HFFc6 (cell line): ENCODE results near the gene CALML5. TPM values are rescaled to one million over a fixed set of nuclear protein-coding genes. Genes with fewer than 3 reads are reported as not detected.

Experiments
- DNase-seq: peaks from one replicate; pipeline ENCODE4 v3.0.0-alpha.2; 2018
- H3K27ac Mint-ChIP-seq: 2 replicates; pipeline ENCODE4 v1.8.0; 2020; ENCODE audit warnings: mild to moderate bottlenecking, mixed read lengths
- H3K27me3 Mint-ChIP-seq: 2 replicates; pipeline ENCODE4 v1.8.0; 2021; ENCODE audit warnings: mild to moderate bottlenecking, moderate library complexity, mixed read lengths; ENCODE audit not compliant: insufficient read depth
- H3K36me3 Mint-ChIP-seq: 2 replicates; pipeline ENCODE4 v1.8.0; 2021; ENCODE audit warnings: low read depth, mixed read lengths
- H3K4me1 Mint-ChIP-seq: 2 replicates; pipeline ENCODE4 v1.8.0; 2020; ENCODE audit warnings: low read depth, mixed read lengths
- H3K4me3 Mint-ChIP-seq: 2 replicates; pipeline ENCODE4 v1.8.0; 2020; ENCODE audit warnings: mild to moderate bottlenecking, moderate library complexity, mixed read lengths
- H3K9me3 Mint-ChIP-seq: 2 replicates; pipeline ENCODE4 v1.8.0; 2020; ENCODE audit warnings: mild to moderate bottlenecking, mixed read lengths
- total RNA-seq, 6 experiments: library from RNA; stranded (reverse); fragmentation: NEBNext Ultra II Directional; extraction: Animal tissue kit (Norgen Biotek cat#: 25700); gene quantifications; 2 replicates in 1 of 6; 3 replicates in 5 of 6; pipeline ENCODE4 v1.2.3, GENCODE V29; 2021
- TF ChIP-seq, protein P1 (sequence below): fragments of 200-600 bp; sonication (generic); IDR thresholded peaks from 2 replicates; pipeline ENCODE4 v1.5.0; 2021; ENCODE audit warnings: antibody characterized with exemption, mild to moderate bottlenecking

Gene CALML5
- total RNA-seq, 6 experiments from 2014 or later = not detected

DNA sequence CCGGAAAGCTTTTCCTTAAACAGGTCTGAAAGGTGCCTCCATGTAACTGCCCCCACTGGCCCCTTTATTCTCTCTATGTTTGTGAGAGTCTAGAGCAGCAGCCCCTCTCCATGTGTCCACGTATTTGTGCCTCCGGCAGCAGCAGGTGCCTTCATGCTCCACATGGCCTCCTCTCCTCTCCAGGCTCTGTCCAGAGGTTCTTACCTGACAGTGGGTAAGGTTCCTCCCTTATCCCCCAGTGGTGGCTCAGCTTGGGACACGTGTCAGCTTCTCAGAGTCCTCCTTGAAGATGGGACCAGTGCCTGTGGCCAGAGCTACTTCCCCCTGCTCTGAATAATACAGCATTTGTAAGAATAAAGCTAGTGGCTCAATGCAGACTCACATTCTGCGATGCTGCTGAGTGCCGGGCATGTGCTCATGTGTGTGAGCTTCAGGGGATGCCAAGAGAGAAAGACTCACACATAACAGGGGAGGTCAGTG lies 33.3 kb upstream of the CALML5 start:
- no peak overlapping the region for H3K27ac Mint-ChIP-seq
- H3K4me3 Mint-ChIP-seq = no peak overlapping the region
- DNase-seq = no peak
- H3K9me3 Mint-ChIP-seq = no peaks in the 10 kb centered on the region
- no peaks in the 10 kb centered on the region for H3K36me3 Mint-ChIP-seq
- H3K27me3 Mint-ChIP-seq = peaks cover 9% of the 10 kb centered on the region
- TF ChIP-seq, protein P1, sequence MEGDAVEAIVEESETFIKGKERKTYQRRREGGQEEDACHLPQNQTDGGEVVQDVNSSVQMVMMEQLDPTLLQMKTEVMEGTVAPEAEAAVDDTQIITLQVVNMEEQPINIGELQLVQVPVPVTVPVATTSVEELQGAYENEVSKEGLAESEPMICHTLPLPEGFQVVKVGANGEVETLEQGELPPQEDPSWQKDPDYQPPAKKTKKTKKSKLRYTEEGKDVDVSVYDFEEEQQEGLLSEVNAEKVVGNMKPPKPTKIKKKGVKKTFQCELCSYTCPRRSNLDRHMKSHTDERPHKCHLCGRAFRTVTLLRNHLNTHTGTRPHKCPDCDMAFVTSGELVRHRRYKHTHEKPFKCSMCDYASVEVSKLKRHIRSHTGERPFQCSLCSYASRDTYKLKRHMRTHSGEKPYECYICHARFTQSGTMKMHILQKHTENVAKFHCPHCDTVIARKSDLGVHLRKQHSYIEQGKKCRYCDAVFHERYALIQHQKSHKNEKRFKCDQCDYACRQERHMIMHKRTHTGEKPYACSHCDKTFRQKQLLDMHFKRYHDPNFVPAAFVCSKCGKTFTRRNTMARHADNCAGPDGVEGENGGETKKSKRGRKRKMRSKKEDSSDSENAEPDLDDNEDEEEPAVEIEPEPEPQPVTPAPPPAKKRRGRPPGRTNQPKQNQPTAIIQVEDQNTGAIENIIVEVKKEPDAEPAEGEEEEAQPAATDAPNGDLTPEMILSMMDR = no peak
- peaks cover under 1% of the 10 kb centered on the region; the same call in 1 of the 2 replicates for H3K4me1 Mint-ChIP-seq

DNA sequence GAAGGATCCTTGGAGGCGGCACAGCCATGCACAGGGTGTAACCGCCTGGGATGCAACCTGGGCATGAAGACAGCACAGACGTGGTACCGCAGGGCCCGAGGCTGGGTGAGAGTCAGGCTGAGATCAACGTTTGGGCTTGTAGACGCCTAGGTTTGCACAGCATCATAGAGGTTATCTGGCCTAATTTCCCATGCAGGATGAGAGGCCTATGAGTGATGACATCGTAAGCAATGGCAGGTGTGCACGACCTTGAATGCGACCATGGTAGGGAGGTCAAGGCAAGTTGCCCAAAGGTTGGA lies 32.9 kb upstream of the CALML5 start:
- H3K27me3 Mint-ChIP-seq = peaks cover 12% of the 10 kb centered on the region
- no peaks in the 10 kb centered on the region for H3K4me1 Mint-ChIP-seq
- H3K9me3 Mint-ChIP-seq = no peaks in the 10 kb centered on the region
- H3K36me3 Mint-ChIP-seq = no peaks in the 10 kb centered on the region
- TF ChIP-seq, protein P1 = no peak
- H3K4me3 Mint-ChIP-seq = no peak overlapping the region
- H3K27ac Mint-ChIP-seq = no peak overlapping the region
- no peak for DNase-seq

DNA sequence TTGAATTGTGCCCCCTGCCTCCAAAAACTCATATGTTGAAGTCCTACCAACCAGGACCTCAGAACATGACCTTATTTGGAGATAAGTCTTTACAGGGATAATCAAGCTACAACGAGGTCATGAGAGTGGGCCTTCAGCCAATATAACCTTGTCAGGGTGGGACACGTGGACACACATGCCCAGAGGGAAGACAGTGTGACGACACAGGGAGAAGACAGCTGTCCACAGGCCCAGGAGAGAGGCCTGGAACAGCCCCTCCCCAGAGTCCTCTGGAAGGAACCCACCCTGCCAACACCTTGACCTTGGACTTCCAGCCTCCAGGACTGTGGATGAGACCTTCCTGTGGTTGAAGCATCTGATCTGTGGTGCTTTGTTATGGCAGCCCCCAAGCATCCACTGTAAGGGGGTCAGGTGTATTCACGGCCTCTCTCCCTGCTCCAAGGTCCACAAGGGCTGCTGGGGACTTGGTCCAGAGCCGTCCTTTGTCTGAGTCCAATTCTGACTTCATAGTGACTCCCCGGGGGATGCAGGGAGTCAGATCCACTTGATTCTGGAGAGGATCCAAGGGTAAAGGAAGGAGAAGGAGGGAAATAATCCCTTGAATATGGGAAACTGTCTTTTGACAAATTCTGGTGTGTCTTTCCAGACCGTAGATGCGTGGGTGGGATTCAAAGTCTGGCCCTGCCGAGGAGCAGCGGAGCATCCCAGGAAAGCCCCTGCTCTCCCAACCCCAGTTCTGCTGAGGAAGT lies 32.4 kb upstream of the CALML5 start:
- DNase-seq = no peak
- no peaks in the 10 kb centered on the region for H3K36me3 Mint-ChIP-seq
- TF ChIP-seq, protein P1 = no peak
- peaks cover 12% of the 10 kb centered on the region for H3K27me3 Mint-ChIP-seq
- H3K4me3 Mint-ChIP-seq = no peak overlapping the region
- H3K27ac Mint-ChIP-seq = no peak overlapping the region
- H3K9me3 Mint-ChIP-seq = no peaks in the 10 kb centered on the region
- H3K4me1 Mint-ChIP-seq = no peaks in the 10 kb centered on the region

DNA sequence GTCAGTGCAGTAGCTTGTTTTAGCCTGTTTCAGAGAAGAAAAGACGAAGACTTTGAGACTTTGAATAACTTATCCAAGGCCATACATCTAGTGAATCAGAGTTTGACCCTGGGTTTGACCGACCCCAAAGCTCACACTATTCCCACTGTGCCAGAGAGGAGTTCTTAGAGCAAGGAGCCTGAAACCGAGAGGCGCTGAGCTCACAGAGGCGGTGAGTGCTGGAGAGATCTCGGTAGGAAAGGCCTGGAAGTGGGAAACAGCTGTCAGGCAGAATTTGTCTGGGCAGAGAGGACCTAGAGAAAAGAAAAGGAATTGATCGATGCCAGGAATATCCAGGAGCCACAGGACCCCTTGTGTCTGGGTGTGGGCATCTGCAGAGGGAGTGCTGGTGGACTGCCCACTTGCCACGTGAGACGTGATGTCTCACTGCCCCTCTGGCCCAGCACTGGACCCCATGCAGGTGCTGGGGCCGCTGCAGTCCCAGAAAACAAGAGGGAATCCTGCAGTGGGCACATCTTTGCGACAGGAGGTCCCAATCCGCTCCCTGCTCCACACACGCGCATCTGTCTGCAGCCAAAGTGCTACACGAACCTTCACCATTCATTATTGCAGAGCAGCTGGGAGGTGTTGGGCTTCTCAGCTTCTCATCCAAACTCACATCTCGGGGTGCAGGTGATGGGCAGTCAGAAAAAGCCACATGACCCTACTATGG lies 31.6 kb upstream of the CALML5 start:
- no peak for DNase-seq
- H3K27ac Mint-ChIP-seq = no peak overlapping the region
- H3K9me3 Mint-ChIP-seq = no peaks in the 10 kb centered on the region
- H3K4me1 Mint-ChIP-seq = no peaks in the 10 kb centered on the region
- peaks cover 12% of the 10 kb centered on the region for H3K27me3 Mint-ChIP-seq
- TF ChIP-seq, protein P1 = no peak
- no peaks in the 10 kb centered on the region for H3K36me3 Mint-ChIP-seq
- no peak overlapping the region for H3K4me3 Mint-ChIP-seq

DNA sequence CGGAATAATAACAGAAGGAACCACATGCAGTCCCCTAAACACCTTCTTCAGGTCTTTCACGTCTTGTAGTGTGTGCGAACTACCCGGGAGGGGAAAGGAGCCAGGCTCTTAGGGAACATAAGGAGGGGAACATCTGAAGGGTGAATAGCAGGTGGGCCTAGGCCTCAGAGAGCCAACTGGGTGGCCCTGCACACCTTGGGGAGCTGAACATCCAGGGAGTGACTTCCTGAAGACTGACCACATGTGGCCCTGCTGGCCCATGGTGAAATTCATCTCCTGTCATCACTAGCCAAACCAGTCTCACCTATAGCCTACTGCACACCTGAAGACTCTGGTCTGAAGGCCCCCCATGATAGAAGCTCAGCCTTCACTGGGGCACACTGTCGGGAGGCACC lies 31.0 kb upstream of the CALML5 start:
- Mint-ChIP-seq H3K9me3 (no peaks in the 10 kb centered on the region), H3K36me3 (no peaks in the 10 kb centered on the region), H3K4me3 (no peak overlapping the region), H3K27ac (no peak overlapping the region), H3K4me1 (no peaks in the 10 kb centered on the region), H3K27me3 (peaks cover 12% of the 10 kb centered on the region)
- TF ChIP-seq, protein P1 = no peak
- no peak for DNase-seq
